NCI-H2196 (cell line): Measurements from ENCODE around the gene FOSL1.
A peak's percentile ranks its signal among the peaks of the same experiment; 100 is the strongest.

Experiments used
- DNase-seq: peaks from one replicate; lab custom pipeline; 2025; ENCODE audit not compliant: unreplicated experiment; lab: John Stamatoyannopoulos, UW

The FOSL1 gene

DNA sequence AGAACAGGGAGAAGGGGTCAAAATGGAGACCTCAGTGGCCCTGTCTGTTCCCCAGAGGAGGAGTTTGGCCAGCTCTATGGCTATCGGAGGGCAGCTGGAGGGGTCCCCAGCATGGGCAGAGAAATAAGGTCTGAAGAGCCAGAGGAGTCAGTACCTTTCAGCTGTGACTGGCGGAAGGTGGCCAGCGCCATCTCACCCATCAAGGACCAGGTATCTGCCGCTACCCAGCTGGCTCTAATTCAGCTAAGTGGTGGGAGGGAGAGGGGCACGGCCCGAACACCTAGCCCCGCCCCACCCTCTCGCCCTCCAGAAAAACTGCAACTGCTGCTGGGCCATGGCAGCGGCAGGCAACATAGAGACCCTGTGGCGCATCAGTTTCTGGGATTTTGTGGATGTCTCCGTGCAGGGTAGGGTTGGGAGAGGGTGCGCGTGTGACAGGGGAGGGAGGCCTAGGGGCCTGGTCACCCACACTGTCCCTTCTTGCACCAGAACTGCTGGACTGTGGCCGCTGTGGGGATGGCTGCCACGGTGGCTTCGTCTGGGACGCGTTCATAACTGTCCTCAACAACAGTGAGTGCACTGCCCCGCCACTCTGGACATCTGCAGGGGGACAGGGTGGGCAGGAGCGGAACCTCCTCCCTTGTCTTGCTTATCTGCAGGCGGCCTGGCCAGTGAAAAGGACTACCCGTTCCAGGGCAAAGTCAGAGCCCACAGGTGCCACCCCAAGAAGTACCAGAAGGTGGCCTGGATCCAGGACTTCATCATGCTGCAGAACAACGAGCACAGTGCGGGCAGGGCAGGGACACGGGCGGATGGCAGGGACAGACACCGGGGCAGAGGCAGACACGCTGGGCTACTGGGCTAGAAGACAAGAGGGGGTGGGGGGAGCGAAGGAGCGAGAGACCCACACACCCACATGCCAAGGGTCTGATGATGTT is 17.8 kb downstream of the FOSL1 start:
- DNase-seq: no peak

- DNase-seq: no peak
Observed at GRCh38 chr11:65880844-65881421, 19.3 kb downstream of the FOSL1 start.

DNA sequence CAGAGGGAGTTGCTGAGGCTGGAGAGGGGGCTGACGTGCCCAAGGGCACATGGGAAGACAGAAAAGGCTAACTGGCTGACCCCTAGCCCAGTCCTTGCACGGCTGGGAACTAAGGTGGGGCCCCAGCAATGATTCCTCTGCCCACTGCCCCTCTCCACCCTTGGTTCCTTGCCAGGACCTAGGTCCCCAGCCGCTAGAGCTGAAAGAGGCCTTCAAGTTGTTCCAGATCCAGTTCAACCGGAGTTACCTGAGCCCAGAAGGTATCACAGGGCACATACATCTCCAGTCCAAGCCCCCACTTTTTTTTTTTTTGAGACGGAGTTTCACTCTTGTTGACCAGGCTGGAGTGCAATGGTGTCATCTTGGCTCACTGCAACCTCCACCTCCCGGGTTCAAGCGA is 20.2 kb downstream of the FOSL1 start:
- DNase-seq: no peak

DNA sequence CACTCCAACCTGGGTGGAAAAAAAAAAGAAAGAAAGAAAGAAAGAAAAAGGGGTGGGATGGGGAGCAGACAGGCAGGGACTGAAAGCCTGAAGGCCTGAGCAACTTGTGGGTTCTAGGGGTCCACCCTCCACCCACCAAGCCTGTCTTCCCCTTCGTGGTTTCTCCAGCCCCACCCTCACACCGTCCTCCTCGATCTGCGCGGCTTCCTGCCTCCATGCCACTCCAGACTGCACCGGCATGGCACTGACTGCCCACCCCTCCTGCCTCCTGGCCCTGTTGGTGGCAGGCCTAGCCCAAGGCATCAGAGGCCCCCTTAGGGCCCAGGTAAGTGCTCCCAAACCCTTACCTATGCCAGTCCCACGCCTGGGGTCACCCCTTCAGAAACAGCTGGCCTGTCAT is 20.6 kb downstream of the FOSL1 start, which contains the start of gene CTSW:
Gene CTSW (plus strand): TSS at position 221 of the 400 bp plus-strand sequence. CDS start 18 bp downstream, at position 239.
- DNase-seq: no peak

DNA sequence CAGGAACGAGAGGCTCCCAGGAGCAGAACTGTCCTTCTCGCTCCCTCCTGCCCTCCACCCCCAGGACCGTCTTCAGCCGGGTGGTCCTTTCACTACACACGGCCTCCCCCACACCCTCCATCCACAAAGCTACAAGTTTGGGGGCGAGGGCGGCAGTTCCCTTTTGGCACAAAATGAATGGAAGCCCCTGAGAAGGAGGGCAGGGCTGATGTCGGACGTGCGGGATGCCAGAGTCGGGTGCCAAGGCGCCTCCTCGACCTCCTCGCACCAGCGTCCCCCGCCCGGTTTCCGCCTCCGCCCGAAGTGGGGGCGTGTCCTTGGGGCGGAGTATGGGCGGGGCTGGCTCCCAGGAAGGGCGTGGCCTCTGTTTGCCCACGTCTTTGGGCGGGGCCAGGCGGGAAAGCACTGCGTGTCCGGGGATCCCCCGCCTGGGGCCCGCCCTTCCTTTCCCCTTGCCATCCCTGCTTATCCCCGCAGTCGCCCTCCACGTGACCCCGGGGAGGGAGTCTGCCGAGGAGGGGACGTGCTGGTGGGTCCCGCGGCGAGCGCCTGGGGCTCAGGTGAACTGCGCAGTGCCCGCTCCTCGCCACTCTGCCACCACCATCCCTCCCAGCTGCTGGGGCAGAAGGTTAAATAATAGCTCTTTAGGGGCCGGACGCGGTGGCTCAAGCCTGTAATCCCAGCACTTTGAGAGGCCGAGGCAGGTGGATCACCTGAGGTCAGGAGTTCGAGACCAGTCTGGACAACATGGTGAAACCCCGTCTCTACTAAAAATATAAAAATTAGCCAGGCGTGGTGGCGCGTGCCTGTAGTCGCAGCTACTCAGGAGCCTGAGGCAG is 26.7 kb downstream of the FOSL1 start:
- peak; percentile 97 for DNase-seq

- DNase-seq: no peak
Observed at GRCh38 chr11:65872586-65873317, 27.4 kb downstream of the FOSL1 start, which contains the start of gene EFEMP2. Gene EFEMP2 (minus strand): TSS chr11:65872800. CDS start chr11:65872354, 446 bp downstream.

DNA sequence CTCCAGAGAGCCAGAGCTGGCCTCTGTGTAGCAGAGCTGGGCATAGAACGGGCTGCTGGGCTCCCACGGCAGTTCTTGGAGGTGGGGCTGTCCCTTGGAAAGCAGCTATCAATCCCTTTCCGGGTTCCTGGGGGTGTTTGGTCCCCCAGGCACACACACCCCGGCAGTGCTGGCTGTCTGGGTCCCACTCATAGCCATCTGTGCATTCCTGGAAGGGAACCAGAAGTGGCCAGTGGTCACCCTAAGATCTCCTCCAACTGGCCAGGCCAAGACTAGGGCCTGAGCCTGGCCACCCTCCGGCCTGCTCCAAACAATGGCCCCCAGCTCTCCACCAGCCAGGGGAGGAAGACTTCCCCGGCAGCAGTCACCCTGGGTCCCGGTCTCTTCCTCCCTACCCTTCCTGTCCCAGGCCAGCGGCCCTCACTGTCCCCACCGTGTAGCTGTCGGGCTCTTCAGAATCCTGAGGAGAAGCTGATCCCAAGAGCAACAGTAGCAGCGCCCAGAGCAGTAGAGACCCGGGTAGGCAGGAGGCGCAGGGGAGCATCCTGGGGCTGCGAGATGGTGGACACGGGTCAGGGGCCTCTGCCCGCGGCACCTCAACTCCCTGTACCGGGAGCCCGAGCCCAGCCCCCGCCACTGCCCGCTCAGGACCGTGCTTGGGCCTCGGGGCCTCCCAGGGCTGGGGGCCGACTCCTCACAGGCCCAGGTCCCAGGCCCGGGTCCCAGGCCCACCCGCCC is 28.2 kb downstream of the FOSL1 start:
- no peak for DNase-seq

DNA sequence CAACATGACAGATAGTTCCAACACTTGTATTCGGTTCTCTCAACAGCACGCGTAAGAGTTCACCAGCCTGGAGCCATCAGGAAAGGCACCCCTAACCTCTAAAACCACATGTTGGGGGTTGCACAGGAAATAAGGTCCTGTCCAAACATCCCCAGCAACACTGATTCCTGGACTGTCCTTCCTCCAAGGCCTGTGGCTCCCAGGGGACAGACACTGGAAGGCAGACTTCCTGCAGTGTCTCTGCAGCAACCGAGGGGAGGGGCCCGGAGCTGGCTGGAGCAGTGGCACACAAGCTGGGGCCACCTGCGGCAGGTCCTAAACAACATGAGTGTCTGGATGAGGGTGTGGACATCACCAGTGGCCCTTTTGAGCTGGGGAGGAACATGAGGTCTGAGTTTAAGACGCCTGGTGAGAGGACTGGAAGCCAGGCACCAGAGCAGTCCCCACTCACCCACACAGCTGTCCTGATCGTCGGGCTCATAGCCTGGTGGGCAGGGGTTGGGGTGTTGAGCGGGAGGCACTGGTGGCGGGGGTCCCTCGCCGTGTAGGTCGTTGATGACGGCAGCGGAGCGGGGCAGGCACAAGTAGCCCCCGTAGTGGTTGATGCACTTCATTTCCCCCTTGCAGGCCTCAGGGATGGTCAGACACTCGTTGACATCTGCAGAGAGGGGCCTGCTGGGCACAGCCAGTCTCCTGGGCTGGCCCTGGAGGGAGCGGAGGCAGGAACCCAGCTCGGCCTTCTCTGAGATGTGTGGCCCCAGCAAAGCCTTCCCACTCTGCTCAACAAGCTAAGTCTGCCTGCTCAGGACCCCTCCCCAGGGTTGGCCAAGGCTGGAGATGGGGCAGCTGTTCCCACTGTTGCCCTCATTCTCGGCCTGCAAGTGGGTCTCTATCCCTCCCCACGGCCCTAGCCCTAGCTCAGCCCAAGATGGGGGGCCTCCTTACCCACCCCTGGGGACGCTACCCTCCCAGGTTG is 29.2 kb downstream of the FOSL1 start:
- DNase-seq: no peak

DNA sequence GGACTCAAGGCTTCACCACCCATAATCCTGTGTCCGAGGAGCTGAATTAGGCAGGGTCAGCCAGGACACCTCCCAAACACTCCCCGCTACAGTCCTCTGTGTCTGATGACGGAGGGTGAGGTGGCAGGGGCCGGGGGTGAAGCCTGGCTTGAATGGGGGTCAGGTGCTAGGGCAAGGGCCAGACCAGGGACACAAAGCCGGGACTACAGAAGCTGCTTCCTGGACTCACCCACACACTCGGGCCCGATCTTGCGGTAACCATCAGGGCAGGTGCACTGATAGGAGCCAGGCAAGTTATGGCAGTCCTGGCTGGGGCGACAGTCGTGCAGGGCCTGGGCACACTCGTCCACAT is 29.9 kb downstream of the FOSL1 start:
- DNase-seq: no peak

GRCh38 chr11:65869643-65870306 is 30.4 kb downstream of the FOSL1 start:
- no peak for DNase-seq

- no peak for DNase-seq
Observed at GRCh38 chr11:65868907-65869306, 31.3 kb downstream of the FOSL1 start.

- no peak for DNase-seq
Observed at GRCh38 chr11:65868076-65868667, 32.0 kb downstream of the FOSL1 start.

- no peak for DNase-seq
Observed at GRCh38 chr11:65867284-65868071, 32.7 kb downstream of the FOSL1 start.

- DNase-seq: no peak
Observed at GRCh38 chr11:65866509-65867283, 33.5 kb downstream of the FOSL1 start.

DNA sequence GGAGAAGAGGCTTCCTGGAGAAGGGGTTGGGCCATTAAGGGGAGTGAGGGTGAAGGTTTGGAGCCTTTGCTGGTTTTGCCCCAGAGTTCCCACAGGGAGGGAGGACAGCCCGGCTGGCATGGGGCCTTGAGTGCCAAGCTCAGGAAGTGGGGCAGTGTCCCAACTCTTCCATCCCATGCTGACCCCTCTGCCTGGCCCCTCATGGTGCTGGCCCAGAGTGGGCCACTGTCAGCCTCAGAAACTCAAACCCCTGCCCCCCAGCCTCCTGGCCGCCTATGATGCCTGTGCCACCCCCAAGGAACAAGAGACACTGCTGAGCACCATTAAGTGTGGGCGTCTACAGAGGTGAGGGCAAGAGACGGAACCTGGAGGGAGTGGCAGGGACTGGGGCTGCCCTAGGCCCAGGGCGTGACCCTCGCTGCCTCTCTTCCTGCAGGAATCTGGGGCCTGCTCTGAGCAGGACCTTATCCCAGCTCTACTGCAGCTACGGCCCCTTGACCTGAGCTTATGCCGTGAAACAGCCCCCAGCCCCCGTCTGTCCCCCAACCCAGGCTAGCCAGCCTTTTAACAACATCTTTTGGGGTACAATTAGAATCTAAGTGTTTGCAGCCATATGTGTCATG is 34.5 kb downstream of the FOSL1 start:
- no peak for DNase-seq
